ENCODE data around the gene GYPA. TPM values are rescaled to one million over a fixed set of nuclear protein-coding genes. Genes with fewer than 3 reads are reported as not detected.
"Not testable (repeated sequence)": the region's sequence is repeated elsewhere in the genome, so short reads cannot be mapped to it uniquely, and the experiment has no call there.

Gene GYPA
- 3.7 TPM for total RNA-seq

DNA sequence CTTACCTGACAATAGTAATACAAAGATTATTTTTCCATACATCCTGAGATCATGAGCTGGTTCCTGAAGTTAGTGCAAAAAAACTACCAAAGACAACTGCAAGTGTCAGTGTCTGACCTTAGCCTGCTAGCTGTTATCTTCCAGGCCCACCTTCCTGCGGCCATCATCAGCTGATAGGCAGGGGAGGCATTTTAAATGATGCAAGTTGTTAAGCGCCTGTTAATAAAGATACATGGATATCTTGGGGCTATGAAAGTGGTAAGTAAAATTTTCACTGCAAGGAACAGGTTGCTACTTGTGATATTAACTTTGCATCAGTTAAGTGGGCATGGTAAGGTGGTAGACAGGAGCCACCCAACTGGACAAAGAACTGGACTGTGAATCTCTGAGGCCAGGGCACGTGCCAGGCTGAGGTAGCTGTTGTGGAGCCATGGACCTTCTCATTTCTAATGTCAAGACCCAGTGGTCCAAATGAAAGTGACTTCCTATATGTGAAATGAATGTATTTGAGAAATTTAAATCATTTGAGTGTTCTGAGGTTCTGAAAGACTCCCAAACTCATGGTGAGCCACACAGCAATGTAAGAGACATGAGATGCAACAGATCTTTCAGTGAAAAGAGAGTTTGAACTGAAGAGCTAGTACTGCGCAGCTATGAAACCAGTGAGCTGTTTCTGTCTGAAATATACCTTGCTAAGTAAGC, at the start of gene GYPA:
GYPA (minus strand) TSS at position 125 of the 702 bp plus-strand sequence; CDS start at position 42, 83 bp downstream.
- FAIRE-seq; DNase-seq (ENCODE audit: low spot score in 2 of 2): not testable (repeated sequence)

- no peak for FAIRE-seq
- no peak for DNase-seq (ENCODE audit: low spot score in 2 of 2)
Observed at GRCh38 chr4:144190009-144190408, 49.5 kb upstream of the GYPA start.

DNA sequence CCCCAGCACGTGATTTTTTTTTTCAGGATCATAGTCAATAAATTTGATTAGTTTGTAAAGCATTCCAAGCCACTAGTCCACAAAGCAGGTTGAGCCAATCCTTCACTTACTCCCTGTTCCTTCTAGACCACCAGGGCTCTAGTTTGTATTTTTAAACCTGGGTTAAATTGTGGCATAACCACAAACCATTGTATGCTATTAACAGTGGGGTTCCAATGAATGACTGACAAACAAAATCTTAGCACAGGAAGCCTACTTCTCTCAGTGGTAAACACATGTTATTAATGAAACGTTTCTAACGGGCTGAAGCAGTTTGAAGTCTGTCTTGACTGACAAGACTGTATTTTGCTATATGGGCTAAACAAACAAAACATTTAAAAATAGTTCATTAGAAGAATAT, 48.6 kb upstream of the GYPA start:
- FAIRE-seq: no peak
- DNase-seq (ENCODE audit: low spot score in 2 of 2): no peak

GRCh38 chr4:144185086-144185485, 44.6 kb upstream of the GYPA start:
- FAIRE-seq: no peak
- DNase-seq (ENCODE audit: low spot score in 2 of 2): no peak

GRCh38 chr4:144183165-144183564, 42.6 kb upstream of the GYPA start:
- DNase-seq (ENCODE audit: low spot score in 2 of 2) (no peak), FAIRE-seq (no peak)

GRCh38 chr4:144181391-144181790, 40.9 kb upstream of the GYPA start:
- DNase-seq (ENCODE audit: low spot score in 2 of 2) (no peak), FAIRE-seq (no peak)

DNA sequence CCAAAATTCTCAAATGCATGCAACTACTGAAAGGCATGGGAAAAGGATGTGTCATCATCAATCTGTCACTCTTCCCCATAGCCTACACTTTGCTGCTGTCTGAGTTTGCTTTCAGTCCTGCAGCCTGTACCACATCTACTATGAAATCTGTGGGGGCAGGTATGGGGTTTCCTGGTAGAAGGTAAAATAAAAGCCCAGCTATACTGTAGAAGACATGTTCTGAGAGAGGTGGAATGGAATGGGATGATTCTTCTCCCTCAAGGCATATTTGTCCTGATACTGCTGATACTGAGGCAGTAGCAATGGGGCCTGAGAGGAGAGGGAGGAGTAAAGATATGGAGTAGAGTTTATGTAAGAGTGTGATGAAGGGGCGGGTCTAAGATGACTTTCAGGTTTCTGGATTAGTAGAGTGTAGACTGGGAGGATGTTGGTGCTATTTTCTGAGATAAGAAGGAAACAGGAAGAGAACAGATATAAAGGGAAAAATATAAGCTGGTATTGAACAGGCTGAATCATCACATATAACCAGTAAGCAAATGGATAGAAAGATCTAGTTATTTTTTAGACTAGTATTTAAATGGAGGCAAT, 38.7 kb upstream of the GYPA start:
- FAIRE-seq: no peak
- no peak for DNase-seq (ENCODE audit: low spot score in 2 of 2)

DNA sequence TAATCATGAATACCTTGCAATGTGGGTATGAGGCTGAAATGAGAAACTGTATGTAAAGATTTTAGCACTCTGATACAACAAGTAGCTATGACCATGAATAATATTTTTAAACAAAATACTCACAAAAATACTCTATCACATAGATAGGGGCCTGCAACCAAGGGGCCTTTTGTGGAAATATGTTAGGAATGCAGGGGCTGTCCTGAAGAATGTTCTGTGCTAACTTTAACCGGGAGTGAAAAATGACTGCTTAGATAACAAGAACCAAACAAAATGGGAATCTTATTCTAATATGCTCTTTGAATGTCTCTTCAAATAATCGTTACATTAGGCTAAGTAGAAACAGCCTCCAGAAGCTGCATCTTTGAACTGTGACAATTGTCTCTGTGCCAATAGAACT, 37.9 kb upstream of the GYPA start:
- DNase-seq (ENCODE audit: low spot score in 2 of 2): no peak
- no peak for FAIRE-seq

GRCh38 chr4:144176476-144176875, 36.0 kb upstream of the GYPA start:
- FAIRE-seq: no peak
- no peak for DNase-seq (ENCODE audit: low spot score in 2 of 2)

GRCh38 chr4:144174401-144175067, 34.0 kb upstream of the GYPA start:
- FAIRE-seq (peak; percentile 99), DNase-seq (ENCODE audit: low spot score in 2 of 2) (peak; percentile 2 to 42)

DNA sequence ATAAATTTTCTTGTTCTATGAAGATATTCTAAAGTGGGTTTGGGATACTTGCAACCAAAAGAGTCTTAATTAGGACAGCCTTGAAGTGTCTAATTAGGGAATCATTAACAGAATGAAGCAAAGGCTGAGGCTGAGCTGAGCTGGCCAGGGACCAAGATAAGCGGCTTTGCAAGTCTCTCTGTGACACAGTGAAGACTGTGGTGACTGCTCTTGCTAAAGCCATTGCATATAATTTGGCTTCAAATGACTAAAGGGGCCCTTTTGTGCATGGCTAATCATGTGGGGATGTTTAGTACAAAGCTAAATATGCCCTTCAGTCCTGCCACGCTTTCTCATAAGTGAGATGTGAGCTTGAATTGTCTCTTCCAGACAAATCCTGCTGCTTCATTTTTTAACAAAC, 31.2 kb upstream of the GYPA start:
- no peak for FAIRE-seq
- DNase-seq (ENCODE audit: low spot score in 2 of 2): no peak

GRCh38 chr4:144169211-144169610, 28.7 kb upstream of the GYPA start:
- FAIRE-seq: no peak
- no peak for DNase-seq (ENCODE audit: low spot score in 2 of 2)

- DNase-seq (ENCODE audit: low spot score in 2 of 2) (no peak), FAIRE-seq (no peak)
Observed at GRCh38 chr4:144154044-144154443, 13.5 kb upstream of the GYPA start.

DNA sequence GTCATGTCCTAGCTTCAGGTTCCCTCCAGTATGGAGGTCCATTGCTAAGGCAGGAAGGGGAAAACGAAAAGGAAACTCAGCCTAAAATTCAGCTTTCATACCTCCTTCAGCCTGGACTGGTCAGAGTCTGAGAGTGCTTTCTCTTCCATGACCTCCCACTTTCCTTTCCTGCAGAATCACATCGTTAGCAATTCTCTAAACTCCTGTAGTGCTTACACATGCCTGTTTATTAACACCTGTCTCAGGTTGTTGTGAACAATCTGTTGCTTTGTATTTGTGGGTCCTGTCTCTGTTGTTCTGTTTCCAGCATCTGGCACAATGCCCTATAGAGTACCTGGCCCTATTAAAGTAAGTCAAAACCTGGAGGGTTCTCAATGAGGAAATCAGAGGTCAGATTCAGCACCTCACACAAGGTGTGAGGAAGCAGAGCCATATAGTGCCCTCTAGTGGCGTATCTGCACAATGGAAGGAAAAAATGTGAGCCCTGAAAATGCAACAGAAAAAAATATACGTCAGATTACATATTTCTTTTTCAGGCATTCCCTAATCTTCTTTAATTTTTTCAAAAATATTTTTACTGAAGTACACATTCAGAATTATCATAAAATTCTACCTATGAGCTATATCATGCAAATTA, 2.3 kb upstream of the GYPA start:
- FAIRE-seq; DNase-seq (ENCODE audit: low spot score in 2 of 2): not testable (repeated sequence)

- DNase-seq (ENCODE audit: low spot score in 2 of 2): no peak
- FAIRE-seq: no peak
Observed at GRCh38 chr4:144141493-144141892, 975 bp upstream of the GYPA start.

GRCh38 chr4:144139991-144140390, 527 bp downstream of the GYPA start:
- not testable (repeated sequence) for FAIRE-seq; DNase-seq (ENCODE audit: low spot score in 2 of 2)

DNA sequence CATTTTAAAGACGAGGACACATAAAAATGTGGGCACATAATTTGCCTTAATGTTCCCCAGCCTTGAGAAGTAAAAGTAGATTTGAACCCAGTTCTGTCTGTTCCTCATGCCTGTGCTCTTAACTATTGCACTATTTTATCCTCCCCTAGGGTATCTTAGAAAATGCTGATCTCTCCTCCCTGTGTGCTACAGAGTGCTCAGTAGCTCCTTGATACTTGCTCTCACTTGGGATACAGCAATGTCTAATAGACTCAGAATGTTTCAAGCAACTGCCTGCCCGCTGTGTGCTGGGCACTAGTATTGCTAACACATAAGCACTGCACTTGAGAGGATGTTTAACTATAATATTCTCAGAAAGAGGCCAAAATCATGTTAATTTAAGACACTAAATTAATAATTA, 971 bp downstream of the GYPA start:
- FAIRE-seq; DNase-seq (ENCODE audit: low spot score in 2 of 2): not testable (repeated sequence)

- not testable (repeated sequence) for DNase-seq (ENCODE audit: low spot score in 2 of 2); FAIRE-seq
Observed at GRCh38 chr4:144138239-144138638, 2.3 kb downstream of the GYPA start.

DNA sequence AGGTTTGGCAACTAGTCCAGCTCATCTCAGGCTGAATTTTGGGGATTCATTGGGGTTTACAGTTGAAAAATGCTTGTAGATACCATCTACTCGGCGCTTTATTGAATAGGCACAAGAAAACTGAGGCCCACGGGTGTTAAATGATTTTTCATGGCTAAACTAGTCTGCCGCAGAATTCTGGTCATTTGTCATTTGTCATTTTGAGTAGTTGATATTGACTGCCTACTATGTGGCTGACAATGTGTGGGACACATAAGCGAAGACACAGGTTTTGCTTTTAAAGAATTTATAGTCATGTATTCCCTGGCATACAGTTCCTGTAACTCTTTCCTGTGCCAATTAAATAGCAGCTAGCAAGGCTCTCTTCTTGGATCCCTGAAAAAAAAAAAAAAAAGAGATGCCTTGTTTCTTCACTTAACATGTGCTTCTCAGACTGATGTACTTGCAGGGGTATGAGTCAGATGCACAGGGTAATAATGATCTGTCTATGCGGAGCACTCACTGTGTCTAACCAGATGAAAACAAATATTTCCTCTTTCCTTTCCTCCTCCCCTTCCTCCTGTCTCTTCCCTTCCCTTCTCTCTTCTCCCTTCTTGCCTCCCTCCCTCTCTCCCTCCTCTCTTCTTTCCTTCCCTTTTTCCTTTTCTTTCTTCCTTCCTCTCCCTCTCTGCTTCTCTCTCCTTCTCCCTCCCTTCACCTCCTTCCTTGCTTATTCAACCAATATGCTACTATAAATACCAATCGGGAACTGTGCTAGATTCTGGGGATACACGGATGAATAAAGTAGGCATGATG, 3.2 kb downstream of the GYPA start:
- DNase-seq (ENCODE audit: low spot score in 2 of 2); FAIRE-seq: not testable (repeated sequence)

DNA sequence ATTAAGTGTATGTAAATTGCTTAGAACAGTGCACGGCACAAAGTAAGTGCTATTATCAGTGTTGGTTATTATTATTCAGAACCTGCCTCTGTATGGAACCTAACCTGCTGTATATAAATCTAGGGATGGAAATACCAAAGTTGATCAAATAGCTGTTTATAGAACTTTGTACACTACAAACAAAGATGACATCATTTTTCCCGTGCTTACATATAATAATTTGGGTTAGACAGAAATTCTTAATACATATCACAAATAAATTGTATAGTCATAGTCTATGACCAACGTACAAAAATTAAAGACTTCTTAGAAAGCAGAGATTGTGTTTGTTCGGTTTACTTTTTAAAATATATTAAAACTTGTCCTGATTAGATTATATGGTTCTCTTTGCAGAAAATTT, 4.3 kb downstream of the GYPA start:
- DNase-seq (ENCODE audit: low spot score in 2 of 2): not testable (repeated sequence)
- FAIRE-seq: peak; percentile 76

Data from frontal cortex (tissue), 4 donors.